H1 (cell line): Measurements from ENCODE around the gene MTFMT. TPM values are rescaled to one million over a fixed set of nuclear protein-coding genes. Genes with fewer than 3 reads are reported as not detected.

Experiments
- CTCF ChIA-PET: fragments of 300-600 bp; sonication (Branson Sonifier 250); formaldehyde crosslinking; loops from one replicate; lab custom pipeline; 2021; ENCODE audit not compliant: partially characterized antibody; lab: Charles Lee
- POLR2A ChIA-PET: fragments of 300-600 bp; sonication (Branson Sonifier 250); formaldehyde crosslinking; loops from one replicate; lab custom pipeline; 2021; ENCODE audit warnings: inconsistent platforms; ENCODE audit not compliant: partially characterized antibody; lab: Charles Lee
- DNase-seq, 2 experiments: peaks; one replicate each; pipeline versions ENCODE4 v3.0.0 to v3.0.0-alpha.2; 2010 to 2022; ENCODE audit warnings: low spot score in 2 of 2, low read depth in 1 of 2, mixed read lengths in 1 of 2
- FAIRE-seq: peaks from 2 replicates; lab custom pipeline; 2011; peaks lifted over from hg19 to GRCh38; lab: Jason Lieb, UNC
- H2AFZ ChIP-seq: 2 replicates; pipeline ENCODE4 v1.8.1; 2012; ENCODE audit warnings: low read length, inconsistent platforms
- H2AK5ac ChIP-seq: 2 replicates; pipeline ENCODE4 v1.6.1; 2013; ENCODE audit warnings: low read depth, low read length
- H2BK120ac ChIP-seq: replicated peaks from 2 replicates; pipeline ENCODE3; 2013; ENCODE audit warnings: low read depth, low read length, inconsistent platforms
- H2BK12ac ChIP-seq: 2 replicates; pipeline ENCODE4 v1.6.1; 2013; ENCODE audit warnings: low read depth, low read length
- H2BK15ac ChIP-seq: 2 replicates; pipeline ENCODE4 v1.6.1; 2013; ENCODE audit warnings: low read length
- H2BK20ac ChIP-seq: 2 replicates; pipeline ENCODE4 v1.6.1; 2013; ENCODE audit warnings: low read length
- H2BK5ac ChIP-seq: 2 replicates; pipeline ENCODE4 v1.6.1; 2013; ENCODE audit warnings: low read depth, low read length
- H3K14ac ChIP-seq: 2 replicates; pipeline ENCODE4 v1.6.1; 2013; ENCODE audit warnings: inconsistent platforms; ENCODE audit not compliant: insufficient read length
- H3K18ac ChIP-seq: 2 replicates; pipeline ENCODE4 v1.6.1; 2013; ENCODE audit warnings: low read length; ENCODE audit errors: extremely low read depth
- H3K23ac ChIP-seq: 2 replicates; pipeline ENCODE4 v1.6.1; 2013; ENCODE audit warnings: inconsistent platforms; ENCODE audit not compliant: insufficient read length
- H3K23me2 ChIP-seq: 2 replicates; pipeline ENCODE4 v1.6.1; 2013; ENCODE audit warnings: low read depth, low read length
- H3K27ac ChIP-seq: 2 replicates; pipeline ENCODE4 v1.6.1; 2011; ENCODE audit warnings: low read depth, low read length, inconsistent platforms
- H3K27me3 ChIP-seq, 4 experiments: replicated peaks in 1 of 4; 1 replicate in 1 of 4; 2 replicates in 3 of 4; pipeline versions ENCODE4 v1.6.1 to v1.8.1; 2011 to 2013; ENCODE audit warnings: low read length in 3 of 4, mild to moderate bottlenecking in 3 of 4, inconsistent platforms in 2 of 4, mixed read lengths in 2 of 4, moderate library complexity in 1 of 4; ENCODE audit not compliant: control insufficient read depth in 3 of 4, insufficient read depth in 3 of 4; ENCODE audit errors: extremely low read depth in 1 of 4
- H3K36me3 ChIP-seq, 4 experiments: 2 replicates each; pipeline versions ENCODE4 v1.6.1 to v1.8.1; 2011 to 2013; ENCODE audit warnings: mild to moderate bottlenecking in 4 of 4, low read length in 3 of 4, moderate library complexity in 2 of 4, control low read depth in 1 of 4, inconsistent platforms in 1 of 4; ENCODE audit not compliant: insufficient read depth in 4 of 4, control insufficient read depth in 2 of 4
- H3K4ac ChIP-seq: replicated peaks from 2 replicates; pipeline ENCODE3; 2013; ENCODE audit warnings: low read length, low read depth, mixed read lengths, inconsistent platforms; ENCODE audit not compliant: insufficient read length
- H3K4me1 ChIP-seq, 4 experiments: replicated peaks in 1 of 4; 1 replicate in 1 of 4; 2 replicates in 3 of 4; pipeline versions ENCODE4 v1.6.1 to v1.8.1; 2011 to 2013; ENCODE audit warnings: low read length in 3 of 4, inconsistent platforms in 2 of 4, mixed read lengths in 1 of 4; ENCODE audit not compliant: insufficient read depth in 4 of 4, control insufficient read depth in 3 of 4
- H3K4me2 ChIP-seq, 2 experiments: 2 replicates each; pipeline versions ENCODE4 v1.6.1 to v1.8.1; 2011 to 2013; ENCODE audit warnings: low read depth in 2 of 2, low read length in 2 of 2, control low read depth in 1 of 2, inconsistent platforms in 1 of 2, mild to moderate bottlenecking in 1 of 2; ENCODE audit not compliant: insufficient read depth in 1 of 2
- H3K4me3 ChIP-seq, 4 experiments: fragments of 200-600, 300-600 bp in 1 of 4; sonication (generic), shearing (Covaris generic), sonication (Bioruptor Twin) in 1 of 4; 2 replicates each; pipeline versions ENCODE4 v1.5.1 to v1.8.1; 2011 to 2016; ENCODE audit warnings: low read length in 4 of 4, low read depth in 3 of 4, control low read depth in 2 of 4, inconsistent platforms in 2 of 4, mild to moderate bottlenecking in 2 of 4, mixed read lengths in 1 of 4, moderate library complexity in 1 of 4; ENCODE audit not compliant: insufficient read depth in 2 of 4; ENCODE audit errors: extremely low read depth in 1 of 4
- H3K56ac ChIP-seq: replicated peaks from 2 replicates; pipeline ENCODE3; 2013; ENCODE audit warnings: low read depth, mild to moderate bottlenecking, mixed read lengths, low read length, inconsistent platforms; ENCODE audit not compliant: insufficient read length
- H3K79me1 ChIP-seq: 2 replicates; pipeline ENCODE4 v1.6.1; 2013; ENCODE audit warnings: low read depth, low read length, control low read depth
- H3K79me2 ChIP-seq, 2 experiments: 2 replicates each; pipeline versions ENCODE4 v1.6.1 to v1.8.1; 2012 to 2013; ENCODE audit warnings: low read length in 2 of 2, mild to moderate bottlenecking in 2 of 2, inconsistent platforms in 1 of 2; ENCODE audit not compliant: insufficient read depth in 2 of 2, control insufficient read depth in 1 of 2
- H3K9ac ChIP-seq, 4 experiments: replicated peaks in 1 of 4; 1 replicate in 1 of 4; 2 replicates in 3 of 4; pipeline versions ENCODE4 v1.6.1 to v1.8.1; 2011 to 2013; ENCODE audit warnings: low read depth in 3 of 4, low read length in 3 of 4, control low read depth in 2 of 4, mild to moderate bottlenecking in 2 of 4, moderate library complexity in 2 of 4, inconsistent platforms in 1 of 4; ENCODE audit errors: extremely low read depth in 1 of 4
- H3K9me3 ChIP-seq, 2 experiments: 2 replicates each; pipeline versions ENCODE4 v1.6.1 to v1.8.1; 2012 to 2013; ENCODE audit warnings: mild to moderate bottlenecking in 2 of 2, moderate library complexity in 2 of 2, control low read depth in 1 of 2, inconsistent platforms in 1 of 2, low read depth in 1 of 2, low read length in 1 of 2, mixed read lengths in 1 of 2; ENCODE audit not compliant: insufficient read depth in 2 of 2
- H4K20me1 ChIP-seq, 2 experiments: replicated peaks in 1 of 2; 2 replicates each; pipeline versions ENCODE3 to v1.8.1; 2011 to 2013; ENCODE audit warnings: inconsistent platforms in 2 of 2, low read length in 2 of 2, mild to moderate bottlenecking in 1 of 2; ENCODE audit not compliant: insufficient read depth in 2 of 2, control insufficient read depth in 1 of 2
- H4K5ac ChIP-seq: 2 replicates; pipeline ENCODE4 v1.6.1; 2013; ENCODE audit warnings: low read length, low read depth, mixed read lengths, inconsistent platforms; ENCODE audit not compliant: insufficient read length
- H4K8ac ChIP-seq: 2 replicates; pipeline ENCODE4 v1.8.0; 2013; ENCODE audit warnings: mild to moderate bottlenecking, moderate library complexity, low read length, inconsistent platforms; ENCODE audit not compliant: insufficient read depth; ENCODE audit errors: extremely low read depth
- H4K91ac ChIP-seq: replicated peaks from 2 replicates; pipeline ENCODE3; 2013; ENCODE audit warnings: low read length, mixed read lengths, inconsistent platforms; ENCODE audit not compliant: insufficient read length
- BCL11A ChIP-seq, 2 experiments: IDR thresholded peaks; one replicate each; pipeline ENCODE4 v1.6.1; 2011; ENCODE audit warnings: low read depth in 2 of 2, low read length in 2 of 2, mild to moderate bottlenecking in 2 of 2
- CTCF ChIP-seq, 3 experiments: IDR thresholded peaks; 1 replicate in 2 of 3; 2 replicates in 1 of 3; pipeline versions ENCODE4 v1.5.1 to v1.6.1; 2011; ENCODE audit warnings: low read length in 3 of 3, mild to moderate bottlenecking in 3 of 3, inconsistent platforms in 2 of 3, low read depth in 1 of 3, moderate library complexity in 1 of 3; ENCODE audit not compliant: insufficient read depth in 1 of 3; ENCODE audit errors: control extremely low read depth in 1 of 3
- E2F6 ChIP-seq: IDR thresholded peaks from 2 replicates; pipeline ENCODE4 v1.6.1; 2012; ENCODE audit warnings: inconsistent platforms
- HDAC6 ChIP-seq: IDR thresholded peaks from one replicate; pipeline ENCODE4 v1.7.1; 2012; ENCODE audit warnings: low read depth, mild to moderate bottlenecking, inconsistent platforms, low read length, moderate library complexity
- POLR2A ChIP-seq, 2 experiments: IDR thresholded peaks; 1 replicate in 1 of 2; 2 replicates in 1 of 2; pipeline ENCODE4 v1.6.1; 2011; ENCODE audit warnings: low read depth in 2 of 2, low read length in 2 of 2, mild to moderate bottlenecking in 2 of 2; ENCODE audit errors: control extremely low read depth in 1 of 2
- POLR2AphosphoS5 ChIP-seq: IDR thresholded peaks from 2 replicates; pipeline ENCODE4 v1.6.1; 2011; ENCODE audit warnings: low read depth, low read length
- RXRA ChIP-seq: IDR thresholded peaks from 2 replicates; pipeline ENCODE4 v1.6.1; 2011; ENCODE audit warnings: low read depth, mild to moderate bottlenecking, low read length, moderate library complexity; ENCODE audit not compliant: insufficient read depth
- USF2 ChIP-seq: IDR thresholded peaks from 2 replicates; pipeline ENCODE4 v1.6.1; 2011; ENCODE audit warnings: low read length, improper control_type of control experiment
- WGBS, 2 experiments: shearing (Covaris generic) in 1 of 2; methylation state at CpG; one replicate each; pipeline versions ENCODE4 v1.1.6 to v1.1.7; 2013 to 2015; ENCODE audit warnings: low lambda C conversion rate in 2 of 2, mixed read lengths in 2 of 2, inconsistent platforms in 1 of 2, low coverage in 1 of 2, missing lambda C conversion rate in 1 of 2; ENCODE audit not compliant: insufficient replicate concordance in 2 of 2, insufficient coverage in 1 of 2, insufficient read length in 1 of 2; ENCODE audit errors: extremely low coverage in 1 of 2, missing lambda C conversion rate in 1 of 2; 5-methylcytosine and 5-hydroxymethylcytosine counted together
- polyA plus RNA-seq, 7 experiments: library from polyadenylated mRNA; depleted of rRNA in 3 of 7; stranded (reverse) in 5 of 7; unstranded in 2 of 7; fragments of >200 nt in 5 of 7; fragments of 200-250 nt in 2 of 7; gene quantifications; 1 replicate in 5 of 7; 2 replicates in 1 of 7; 4 replicates in 1 of 7; pipeline versions ENCODE4 v1.2.1 to v1.2.3, GENCODE V29; 2011 to 2013; ENCODE audit warnings: missing spikeins in 2 of 7, mixed read lengths in 2 of 7
- total RNA-seq: library from RNA; stranded (reverse); fragmentation: NEBNext Ultra II Directional; extraction: Animal tissue kit (Norgen Biotek cat#: 25700); gene quantifications from 2 replicates; pipeline ENCODE4 v1.2.1, GENCODE V29; 2021

Gene MTFMT
- total and polyA plus RNA-seq, 2 of the 8 experiments (the other 6 are each of a cell fraction or from before 2014, with no cell fraction given), result 7.7 to 20.8 TPM

- Histone ChIP-seq H3K4me2 (no peak overlapping the region), H2BK20ac (no peak overlapping the region), H2BK5ac (no peak overlapping the region), H3K36me3 (no peaks in the 10 kb centered on the region), H3K14ac (no peak overlapping the region), H2AK5ac (no peak overlapping the region), H2BK15ac (no peak overlapping the region), H3K27ac (no peak overlapping the region), H2BK120ac (no peak overlapping the region), H4K91ac (no peak overlapping the region), H3K4me3 (no peak overlapping the region), H3K9ac (no peak overlapping the region), H2AFZ (no peak overlapping the region), H3K23ac (no peak overlapping the region), H2BK12ac (no peak overlapping the region), H4K20me1 (no peaks in the 10 kb centered on the region), H3K9me3 (no peaks in the 10 kb centered on the region), H3K27me3 (no peaks in the 10 kb centered on the region), H3K23me2 (no peaks in the 10 kb centered on the region), H4K5ac (no peak overlapping the region), H3K4ac (no peak overlapping the region), H3K4me1 (no peaks in the 10 kb centered on the region), H3K79me2 (no peaks in the 10 kb centered on the region), H3K79me1 (no peaks in the 10 kb centered on the region), H4K8ac (no peak overlapping the region), H3K56ac (no peak overlapping the region), H3K18ac (no peak overlapping the region)
- ChIA-PET POLR2A (interaction anchor here (1.1 to 2.1 kb wide), 4 partner anchors 9 to 186 kb away, joined by 3 to 5 read pairs (median 4); no protein-coding TSS in a partner anchor), CTCF (interaction anchor here (0.6 to 3.8 kb wide), 8 partner anchors 8 to 124 kb away, joined by 3 to 13 read pairs (median 3); no protein-coding TSS in a partner anchor)
- WGBS, 2 experiments, result 69% methylated on average over 5 of the region's 5 CpGs; no CpG with 5 or more reads in 1 of the 2 experiments
- DNase-seq (no peak), FAIRE-seq (no peak)
- TF ChIP-seq BCL11A (IDR thresholded peaks at IDR 0.05; ENCODE audit: low read depth in 2 of 2, low read length in 2 of 2) (no peak), POLR2A (IDR thresholded peaks at IDR 0.05; ENCODE audit: control extremely low read depth in 1 of 2, low read depth in 2 of 2, low read length in 2 of 2) (no peak), USF2 (no peak), RXRA (no peak), CTCF (IDR thresholded peaks at IDR 0.05; ENCODE audit: control extremely low read depth in 1 of 3, insufficient read depth in 1 of 3, low read depth in 1 of 3, low read length in 3 of 3) (no peak), HDAC6 (no peak), E2F6 (no peak), POLR2AphosphoS5 (no peak)
Observed at GRCh38 chr15:64997066-64997465, 32.4 kb downstream of the MTFMT start.
